Panc1 (cell line): ENCODE measurements around the gene TVP23A. TPM values are rescaled to one million over a fixed set of nuclear protein-coding genes. Genes with fewer than 3 reads are reported as not detected.

Source experiments
- ATAC-seq: fragments of 200-7000 bp; cut with Tn5 transposase; 2 replicates; pipeline ENCODE4 v1.9.1; 2020; ENCODE audit warnings: mild to moderate bottlenecking, moderate library complexity
- BruUV-seq: library from RNA; stranded (reverse); fragments of 400-500 nt; replicated peaks from 2 replicates; lab custom pipeline; 2021; lab: Mats Ljungman, UMichigan
- CTCF ChIA-PET: fragments of 300-600 bp; sonication (Branson Sonifier 250); formaldehyde crosslinking; loops from one replicate; lab custom pipeline; 2022; ENCODE audit warnings: antibody characterized with exemption; lab: Charles Lee
- POLR2A ChIA-PET: fragments of 300-600 bp; sonication (Branson Sonifier 250); formaldehyde crosslinking; loops from one replicate; lab custom pipeline; 2022; ENCODE audit warnings: antibody characterized with exemption; lab: Charles Lee
- DNase-seq: peaks from one replicate; pipeline ENCODE4 v3.0.0-alpha.2; 2010; ENCODE audit warnings: low read depth, low spot score
- H3K27ac ChIP-seq: 2 replicates; pipeline ENCODE4 v1.5.1; 2011; ENCODE audit warnings: mild to moderate bottlenecking, low read length, inconsistent platforms
- H3K27me3 ChIP-seq: fragments of 200-500 bp; sonication (Bioruptor generic); 2 replicates; pipeline ENCODE4 v1.6.0; 2014; ENCODE audit warnings: low read length, inconsistent platforms; ENCODE audit not compliant: control insufficient read depth, insufficient read depth
- H3K36me3 ChIP-seq: fragments of 200-500 bp; sonication (Bioruptor generic); 2 replicates; pipeline ENCODE4 v1.5.1; 2014; ENCODE audit warnings: inconsistent platforms, mild to moderate bottlenecking, low read length, moderate library complexity; ENCODE audit not compliant: control insufficient read depth, insufficient read depth
- H3K4me1 ChIP-seq: 2 replicates; pipeline ENCODE4 v1.5.1; 2011; ENCODE audit warnings: inconsistent platforms, mild to moderate bottlenecking, low read length, moderate library complexity; ENCODE audit not compliant: control insufficient read depth, insufficient read depth
- H3K4me3 ChIP-seq, 2 experiments: 2 replicates each; pipeline ENCODE4 v1.5.1; 2011 to 2012; ENCODE audit warnings: low read depth in 2 of 2, low read length in 2 of 2, mild to moderate bottlenecking in 2 of 2, inconsistent platforms in 1 of 2, moderate library complexity in 1 of 2
- H3K9me3 ChIP-seq: fragments of 200-500 bp; sonication (Bioruptor generic); 2 replicates; pipeline ENCODE4 v1.5.1; 2014; ENCODE audit warnings: low read depth, mild to moderate bottlenecking, inconsistent platforms, low read length, moderate library complexity; ENCODE audit not compliant: control insufficient read depth, insufficient read depth
- CTCF ChIP-seq: fragments of 450-650 bp; IDR thresholded peaks from 2 replicates; pipeline ENCODE4 v1.5.1; 2017; ENCODE audit warnings: mild to moderate bottlenecking
- POLR2AphosphoS5 ChIP-seq: IDR thresholded peaks from 2 replicates; pipeline ENCODE4 v1.6.1; 2012; ENCODE audit warnings: mild to moderate bottlenecking, low read depth, low read length, moderate library complexity
- REST ChIP-seq, 2 experiments: IDR thresholded peaks; 2 replicates each; pipeline ENCODE4 v1.6.1; 2011 to 2012; ENCODE audit warnings: low read depth in 2 of 2, control low read depth in 1 of 2, low read length in 1 of 2, mild to moderate bottlenecking in 1 of 2, moderate library complexity in 1 of 2; ENCODE audit not compliant: insufficient read depth in 1 of 2
- SIN3A ChIP-seq: IDR thresholded peaks from 2 replicates; pipeline ENCODE4 v1.6.1; 2012; ENCODE audit warnings: low read depth, mild to moderate bottlenecking, low read length, moderate library complexity, borderline replicate concordance; ENCODE audit not compliant: insufficient read depth
- TCF7L2 ChIP-seq: IDR thresholded peaks from 2 replicates; pipeline ENCODE4 v1.6.1; 2011; ENCODE audit warnings: mild to moderate bottlenecking, low read depth, low read length, inconsistent platforms
- in situ Hi-C: cut with HindIII; loops from 2 replicates; pipeline ENCODE4 v1.10.0; 2016; ENCODE audit warnings: low sequenced_read_pairs, low pct_unique_long_range_greater_than_20kb
- intact Hi-C: fragments of 100-400 bp; cut with micrococcal nuclease; formaldehyde crosslinking; loops from one replicate; pipeline ENCODE4 v1.10.0; 2022; ENCODE audit not compliant: unreplicated experiment
- total RNA-seq: library from RNA; stranded (reverse); gene quantifications from one replicate; pipeline ENCODE4 v1.2.1, GENCODE V29; 2021; ENCODE audit not compliant: unreplicated experiment

The TVP23A gene
- total RNA-seq, 1 experiment from 2014 or later = not detected

- CTCF ChIA-PET = no interaction called here
- in situ Hi-C loops = no loop called here
- Histone ChIP-seq H3K36me3 (no peaks in the 10 kb centered on the region), H3K4me1 (no peaks in the 10 kb centered on the region), H3K9me3 (no peaks in the 10 kb centered on the region), H3K27me3 (no peaks in the 10 kb centered on the region), H3K27ac (no peak overlapping the region), H3K4me3 (no peak overlapping the region)
- TF ChIP-seq CTCF = no peak
- no peak for TF ChIP-seq REST (IDR thresholded peaks at IDR 0.05; ENCODE audit: insufficient read depth in 1 of 2, low read depth in 2 of 2, low read length in 1 of 2)
- TF ChIP-seq SIN3A = no peak
- no peak for TF ChIP-seq TCF7L2
- TF ChIP-seq POLR2AphosphoS5 = no peak
- DNase-seq = no peak
- BruUV-seq = no TSS peak
- peak; percentile 12; the same call in 1 of the 2 replicates for ATAC-seq
- intact Hi-C loops = no loop called here
- POLR2A ChIA-PET = no interaction called here
Measured at GRCh38 chr16:10751291-10751697, 67.3 kb downstream of the TVP23A start.

GRCh38 chr16:10750793-10751192 lies 67.8 kb downstream of the TVP23A start:
- Histone ChIP-seq H3K4me3 (no peak overlapping the region), H3K9me3 (no peaks in the 10 kb centered on the region), H3K36me3 (no peaks in the 10 kb centered on the region), H3K27me3 (no peaks in the 10 kb centered on the region), H3K4me1 (no peaks in the 10 kb centered on the region), H3K27ac (no peak overlapping the region)
- ChIA-PET POLR2A (no interaction called here), CTCF (no interaction called here)
- in situ Hi-C loops (no loop called here), intact Hi-C loops (no loop called here)
- TF ChIP-seq CTCF = no peak
- no peak for TF ChIP-seq TCF7L2
- TF ChIP-seq POLR2AphosphoS5 = no peak
- TF ChIP-seq SIN3A = no peak
- no peak for TF ChIP-seq REST (IDR thresholded peaks at IDR 0.05; ENCODE audit: insufficient read depth in 1 of 2, low read depth in 2 of 2, low read length in 1 of 2)
- DNase-seq = no peak
- no TSS peak for BruUV-seq
- ATAC-seq = no peak
